Neural cell (in vitro differentiated cells): ENCODE measurements around the gene SLX4. TPM values are rescaled to one million over a fixed set of nuclear protein-coding genes. Genes with fewer than 3 reads are reported as not detected.

Experiments used
- H2AFZ ChIP-seq: fragments of 200-600, 300-800 bp; sonication (generic), shearing (Covaris generic); 2 replicates; pipeline ENCODE4 v1.6.0; 2014; ENCODE audit warnings: low read depth, mild to moderate bottlenecking, antibody characterized with exemption, low read length, moderate library complexity
- H3F3A ChIP-seq: fragments of 200-600 bp; shearing (Covaris generic); 2 replicates; pipeline ENCODE4 v1.6.1; 2016; ENCODE audit warnings: mild to moderate bottlenecking, moderate library complexity, mixed read lengths, antibody characterized with exemption, low read length; ENCODE audit not compliant: insufficient read depth, poor library complexity, severe bottlenecking
- H3K27ac ChIP-seq: fragments of 200-600, 300-800 bp; sonication (generic), shearing (Covaris generic); 2 replicates; pipeline ENCODE4 v1.5.1; 2014; ENCODE audit warnings: mild to moderate bottlenecking, low read length, moderate library complexity
- H3K27me3 ChIP-seq: fragments of 300-800, 200-600 bp; sonication (generic), shearing (Covaris generic); 2 replicates; pipeline ENCODE4 v1.6.0; 2014; ENCODE audit warnings: mild to moderate bottlenecking, low read depth, low read length, moderate library complexity; ENCODE audit not compliant: insufficient read depth
- H3K36me3 ChIP-seq: fragments of 300-800, 200-600 bp; sonication (generic), shearing (Covaris generic); 2 replicates; pipeline ENCODE4 v1.5.1; 2014; ENCODE audit warnings: mild to moderate bottlenecking, antibody characterized with exemption, low read length, moderate library complexity; ENCODE audit not compliant: insufficient read depth
- H3K4me2 ChIP-seq: fragments of 300-800, 200-600 bp; sonication (generic), shearing (Covaris generic); 2 replicates; pipeline ENCODE4 v1.6.0; 2014; ENCODE audit warnings: mild to moderate bottlenecking, low read length
- H3K4me3 ChIP-seq: fragments of 300-800, 200-600 bp; sonication (generic), shearing (Covaris generic); 2 replicates; pipeline ENCODE4 v1.5.1; 2014; ENCODE audit warnings: mild to moderate bottlenecking, low read length, moderate library complexity
- H3K79me2 ChIP-seq: fragments of 200-600 bp; shearing (Covaris generic); replicated peaks from 2 replicates; pipeline ENCODE4 v1.6.0; 2014; ENCODE audit warnings: mild to moderate bottlenecking, low read length, moderate library complexity; ENCODE audit not compliant: insufficient read depth
- H3K9ac ChIP-seq: fragments of 300-800, 200-600 bp; sonication (generic), shearing (Covaris generic); 2 replicates; pipeline ENCODE4 v1.6.1; 2016; ENCODE audit warnings: mild to moderate bottlenecking, low read length, mixed read lengths
- H3K9me2 ChIP-seq: fragments of 200-600 bp; shearing (Covaris generic); 2 replicates; pipeline ENCODE4 v1.6.1; 2016; ENCODE audit warnings: mild to moderate bottlenecking, low read length, mixed read lengths; ENCODE audit not compliant: insufficient read depth
- H3K9me3 ChIP-seq: fragments of 200-600, 300-800 bp; sonication (generic), shearing (Covaris generic); 2 replicates; pipeline ENCODE4 v1.6.1; 2016; ENCODE audit warnings: mild to moderate bottlenecking, mixed run types, low read length, moderate library complexity, mixed read lengths
- H4K20me1 ChIP-seq: fragments of 200-600 bp; shearing (Covaris generic); 2 replicates; pipeline ENCODE4 v1.6.1; 2016; ENCODE audit warnings: mild to moderate bottlenecking, mixed run types; ENCODE audit not compliant: insufficient read depth
- CTCF ChIP-seq: fragments of 450-650 bp; IDR thresholded peaks from 2 replicates; pipeline ENCODE4 v1.5.1; 2014; ENCODE audit warnings: antibody characterized with exemption, mild to moderate bottlenecking, moderate library complexity; ENCODE audit not compliant: poor library complexity, severe bottlenecking
- EP300 ChIP-seq: fragments of 450-650 bp; conservative IDR thresholded peaks from 2 replicates; pipeline ENCODE4 v1.6.1; 2014; ENCODE audit warnings: antibody characterized with exemption, mild to moderate bottlenecking, moderate library complexity; ENCODE audit not compliant: poor library complexity, severe bottlenecking
- EZH2 ChIP-seq: fragments of 200-600, 300-800 bp; shearing (Covaris generic), sonication (generic); IDR thresholded peaks from 2 replicates; pipeline ENCODE4 v1.6.1; 2014; ENCODE audit warnings: antibody characterized with exemption, low read length, borderline replicate concordance, mild to moderate bottlenecking; ENCODE audit not compliant: insufficient read depth, poor library complexity, severe bottlenecking
- MXI1 ChIP-seq: fragments of 450-650 bp; conservative IDR thresholded peaks from 2 replicates; pipeline ENCODE4 v1.6.1; 2014; ENCODE audit warnings: antibody characterized with exemption, mild to moderate bottlenecking; ENCODE audit not compliant: poor library complexity, severe bottlenecking
- POLR2AphosphoS5 ChIP-seq: IDR thresholded peaks from 2 replicates; pipeline ENCODE4 v1.6.1; 2012
- RAD21 ChIP-seq: fragments of 450-650 bp; conservative IDR thresholded peaks from 2 replicates; pipeline ENCODE4 v1.6.1; 2014; ENCODE audit warnings: antibody characterized with exemption, mild to moderate bottlenecking, moderate library complexity
- SMC3 ChIP-seq: fragments of 450-650 bp; conservative IDR thresholded peaks from 2 replicates; pipeline ENCODE4 v1.6.1; 2014; ENCODE audit warnings: antibody characterized with exemption, mild to moderate bottlenecking, moderate library complexity; ENCODE audit not compliant: poor library complexity
- TAF1 ChIP-seq: IDR thresholded peaks from 2 replicates; pipeline ENCODE4 v1.6.1; 2012; ENCODE audit warnings: low read depth
- polyA plus RNA-seq: library from polyadenylated mRNA; depleted of rRNA; stranded (reverse); fragments of >200 nt; gene quantifications from 2 replicates; pipeline ENCODE4 v1.2.3, GENCODE V29; 2014
- TF ChIP-seq, protein P1 (sequence below): IDR thresholded peaks from 2 replicates; pipeline ENCODE4 v1.6.1; 2012; ENCODE audit warnings: borderline replicate concordance

SLX4 gene
- polyA plus RNA-seq, 1 donor from 2014 or later: 2.9 TPM

- Histone ChIP-seq H4K20me1 (no peaks in the 10 kb centered on the region), H3K36me3 (no peaks in the 10 kb centered on the region), H3K9ac (no peak overlapping the region), H3K4me2 (no peak overlapping the region), H3K4me3 (no peak overlapping the region), H3K9me2 (no peaks in the 10 kb centered on the region), H3K9me3 (no peaks in the 10 kb centered on the region), H2AFZ (no peak overlapping the region), H3F3A (no peaks in the 10 kb centered on the region), H3K27ac (no peak overlapping the region), H3K79me2 (no peaks in the 10 kb centered on the region), H3K27me3 (no peaks in the 10 kb centered on the region)
- TF ChIP-seq TAF1 (no peak), EP300 (no peak), RAD21 (no peak), MXI1 (no peak), SMC3 (no peak), EZH2 (no peak), CTCF (no peak), POLR2AphosphoS5 (no peak)
- TF ChIP-seq, protein P1, sequence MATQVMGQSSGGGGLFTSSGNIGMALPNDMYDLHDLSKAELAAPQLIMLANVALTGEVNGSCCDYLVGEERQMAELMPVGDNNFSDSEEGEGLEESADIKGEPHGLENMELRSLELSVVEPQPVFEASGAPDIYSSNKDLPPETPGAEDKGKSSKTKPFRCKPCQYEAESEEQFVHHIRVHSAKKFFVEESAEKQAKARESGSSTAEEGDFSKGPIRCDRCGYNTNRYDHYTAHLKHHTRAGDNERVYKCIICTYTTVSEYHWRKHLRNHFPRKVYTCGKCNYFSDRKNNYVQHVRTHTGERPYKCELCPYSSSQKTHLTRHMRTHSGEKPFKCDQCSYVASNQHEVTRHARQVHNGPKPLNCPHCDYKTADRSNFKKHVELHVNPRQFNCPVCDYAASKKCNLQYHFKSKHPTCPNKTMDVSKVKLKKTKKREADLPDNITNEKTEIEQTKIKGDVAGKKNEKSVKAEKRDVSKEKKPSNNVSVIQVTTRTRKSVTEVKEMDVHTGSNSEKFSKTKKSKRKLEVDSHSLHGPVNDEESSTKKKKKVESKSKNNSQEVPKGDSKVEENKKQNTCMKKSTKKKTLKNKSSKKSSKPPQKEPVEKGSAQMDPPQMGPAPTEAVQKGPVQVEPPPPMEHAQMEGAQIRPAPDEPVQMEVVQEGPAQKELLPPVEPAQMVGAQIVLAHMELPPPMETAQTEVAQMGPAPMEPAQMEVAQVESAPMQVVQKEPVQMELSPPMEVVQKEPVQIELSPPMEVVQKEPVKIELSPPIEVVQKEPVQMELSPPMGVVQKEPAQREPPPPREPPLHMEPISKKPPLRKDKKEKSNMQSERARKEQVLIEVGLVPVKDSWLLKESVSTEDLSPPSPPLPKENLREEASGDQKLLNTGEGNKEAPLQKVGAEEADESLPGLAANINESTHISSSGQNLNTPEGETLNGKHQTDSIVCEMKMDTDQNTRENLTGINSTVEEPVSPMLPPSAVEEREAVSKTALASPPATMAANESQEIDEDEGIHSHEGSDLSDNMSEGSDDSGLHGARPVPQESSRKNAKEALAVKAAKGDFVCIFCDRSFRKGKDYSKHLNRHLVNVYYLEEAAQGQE: no peak
Measured at GRCh38 chr16:3548445-3548844, 63.0 kb downstream of the SLX4 start.

DNA sequence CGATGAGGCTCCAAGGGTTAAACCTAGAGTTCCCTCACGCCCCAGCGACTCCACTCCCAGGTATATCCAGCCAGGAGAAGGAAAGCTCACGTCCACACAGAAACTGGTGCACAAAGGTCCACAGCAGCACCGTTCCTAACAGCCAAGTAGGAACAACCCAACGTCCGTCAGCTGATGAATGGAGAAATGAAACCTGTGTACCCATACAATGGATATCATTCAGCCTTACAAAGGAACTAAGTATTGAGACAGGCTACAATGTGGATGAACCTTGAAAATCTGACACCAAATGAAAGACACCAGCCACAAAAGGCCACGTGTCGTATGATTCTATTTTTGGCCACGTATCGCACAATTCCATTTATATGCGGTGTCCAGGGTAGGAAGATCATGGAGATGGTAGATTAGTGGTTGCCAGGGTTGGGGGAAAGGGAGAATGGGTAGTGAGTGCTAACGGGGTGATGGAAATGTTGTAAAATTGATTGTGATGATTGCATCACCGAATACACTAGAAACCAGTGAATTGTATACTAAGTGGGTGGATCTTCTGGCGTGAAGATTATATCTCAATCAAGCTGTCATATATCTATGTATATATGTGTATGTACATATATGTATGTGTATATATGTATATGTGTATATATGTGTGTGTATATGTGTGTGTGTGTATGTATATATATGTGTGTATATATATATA, 64.3 kb downstream of the SLX4 start:
- Histone ChIP-seq H2AFZ (no peak overlapping the region), H3K4me3 (no peak overlapping the region), H3K9me2 (no peaks in the 10 kb centered on the region), H4K20me1 (no peaks in the 10 kb centered on the region), H3F3A (no peaks in the 10 kb centered on the region), H3K27ac (no peak overlapping the region), H3K9ac (no peak overlapping the region), H3K9me3 (no peaks in the 10 kb centered on the region), H3K27me3 (no peaks in the 10 kb centered on the region), H3K4me2 (no peak overlapping the region), H3K36me3 (no peaks in the 10 kb centered on the region), H3K79me2 (no peaks in the 10 kb centered on the region)
- TF ChIP-seq, protein P1: no peak
- TF ChIP-seq MXI1: no peak
- TF ChIP-seq TAF1: no peak
- TF ChIP-seq CTCF: no peak
- TF ChIP-seq SMC3: no peak
- no peak for TF ChIP-seq POLR2AphosphoS5
- TF ChIP-seq EP300: no peak
- TF ChIP-seq EZH2: no peak
- no peak for TF ChIP-seq RAD21
